Prostate gland (tissue), 2 donors: ENCODE results near the gene TEX35. TPM values are rescaled to one million over a fixed set of nuclear protein-coding genes. Genes with fewer than 3 reads are reported as not detected.

Source experiments
- DNase-seq: peaks from one replicate; pipeline ENCODE4 v3.0.0-alpha.2; 2019; ENCODE audit warnings: low spot score
- H3K27ac ChIP-seq, 2 donors: fragments of 200-600 bp; sonication (generic); 2 replicates each; pipeline ENCODE4 v1.5.1; 2017 to 2019
- H3K27me3 ChIP-seq: fragments of 200-600 bp; sonication (generic); replicated peaks from 2 replicates; pipeline ENCODE4 v1.5.1; 2019; ENCODE audit not compliant: insufficient read depth
- H3K36me3 ChIP-seq, 2 donors: fragments of 200-600 bp; sonication (generic); 1 replicate in 1 of 2; 2 replicates in 1 of 2; pipeline versions ENCODE4 v1.5.1 to v1.8.1; 2017 to 2019
- H3K4me1 ChIP-seq: fragments of 200-600 bp; sonication (generic); replicated peaks from 2 replicates; pipeline ENCODE4 v1.5.1; 2019
- H3K4me3 ChIP-seq, 2 donors: fragments of 200-600 bp; sonication (generic); 2 replicates each; pipeline ENCODE4 v1.5.1; 2017 to 2019
- H3K9me3 ChIP-seq: fragments of 200-600 bp; sonication (generic); 2 replicates; pipeline ENCODE4 v1.5.1; 2017
- CTCF ChIP-seq, 4 experiments: fragments of 200-600 bp in 2 of 4; fragments of 450-650 bp in 2 of 4; sonication (generic) in 2 of 4; IDR thresholded peaks; 1 replicate in 3 of 4; 2 replicates in 1 of 4; pipeline ENCODE4 v1.5.1; 2016 to 2019; ENCODE audit warnings: antibody characterized with exemption in 4 of 4, mild to moderate bottlenecking in 2 of 4, moderate library complexity in 2 of 4
- POLR2A ChIP-seq: fragments of 450-650 bp; IDR thresholded peaks from one replicate; pipeline ENCODE4 v1.6.1; 2016; ENCODE audit warnings: antibody characterized with exemption, mild to moderate bottlenecking
- POLR2AphosphoS5 ChIP-seq: sonication (generic); formaldehyde crosslinking; IDR thresholded peaks from one replicate; pipeline ENCODE4 v1.6.1; 2017; ENCODE audit warnings: antibody characterized with exemption
- WGBS: methylation state at CpG from one replicate; pipeline ENCODE4 v1.1.5; 2018; 5-methylcytosine and 5-hydroxymethylcytosine counted together
- intact Hi-C: fragments of 100-400 bp; cut with DNase I; formaldehyde crosslinking; loops from one replicate; pipeline ENCODE4 v1.14.2; 2022
- total RNA-seq, 2 donors: library from RNA; depleted of rRNA; stranded (reverse); fragments of >200 nt; gene quantifications; one replicate each; pipeline ENCODE4 v1.1.0, GENCODE V29; 2016

Gene TEX35
- total RNA-seq, 2 donors from 2014 or later: 3.0 TPM; not detected in 1

GRCh38 chr1:178534137-178534868, 21.4 kb downstream of the TEX35 start:
- H3K4me3 ChIP-seq: no peak overlapping the region
- H3K4me1 ChIP-seq: no peaks in the 10 kb centered on the region
- H3K36me3 ChIP-seq: no peaks in the 10 kb centered on the region
- no peak overlapping the region for H3K27ac ChIP-seq
- intact Hi-C loops: no loop called here
- no peaks in the 10 kb centered on the region for H3K27me3 ChIP-seq
- no peaks in the 10 kb centered on the region for H3K9me3 ChIP-seq
- 99% methylated on average over 9 of the region's 9 CpGs for WGBS
- no peak for DNase-seq
- TF ChIP-seq POLR2AphosphoS5 (no peak), POLR2A (no peak), CTCF (IDR thresholded peaks at IDR 0.05) (no peak)

DNA sequence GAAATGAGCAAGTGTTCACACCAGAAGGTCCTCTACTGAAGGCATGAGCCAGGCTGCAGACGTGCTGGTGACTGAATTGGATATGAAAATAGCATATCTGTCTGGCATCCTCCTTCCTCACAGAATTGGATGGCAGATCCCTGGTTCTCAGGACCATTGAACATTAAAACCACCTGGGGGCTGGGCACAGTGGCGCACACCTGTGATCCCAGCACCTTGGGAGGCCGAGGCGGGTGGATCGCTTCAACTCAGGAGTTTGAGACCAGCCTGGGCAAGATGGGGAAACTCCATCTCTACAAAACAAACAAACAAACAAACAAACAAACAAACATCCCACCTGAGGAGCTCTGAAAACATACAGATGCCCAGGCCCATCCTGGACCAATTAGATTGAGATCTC, 23.4 kb downstream of the TEX35 start:
- H3K4me3 ChIP-seq: no peak overlapping the region
- no peaks in the 10 kb centered on the region for H3K9me3 ChIP-seq
- H3K4me1 ChIP-seq: no peaks in the 10 kb centered on the region
- no peak for DNase-seq
- intact Hi-C loops: no loop called here
- 93% methylated on average over 5 of the region's 5 CpGs for WGBS
- TF ChIP-seq POLR2AphosphoS5: no peak
- TF ChIP-seq POLR2A: no peak
- no peak for TF ChIP-seq CTCF (IDR thresholded peaks at IDR 0.05)
- no peak overlapping the region for H3K27ac ChIP-seq
- H3K36me3 ChIP-seq: no peaks in the 10 kb centered on the region
- H3K27me3 ChIP-seq: no peaks in the 10 kb centered on the region

GRCh38 chr1:178536844-178537371, 24.0 kb downstream of the TEX35 start:
- Histone ChIP-seq H3K36me3 (no peaks in the 10 kb centered on the region), H3K27me3 (no peaks in the 10 kb centered on the region), H3K4me3 (no peak overlapping the region), H3K27ac (no peak overlapping the region), H3K9me3 (no peaks in the 10 kb centered on the region), H3K4me1 (no peaks in the 10 kb centered on the region)
- TF ChIP-seq POLR2A (no peak), POLR2AphosphoS5 (no peak), CTCF (IDR thresholded peaks at IDR 0.05) (no peak)
- no peak for DNase-seq
- WGBS: 63% methylated on average over 7 of the region's 7 CpGs
- intact Hi-C loops: no loop called here

DNA sequence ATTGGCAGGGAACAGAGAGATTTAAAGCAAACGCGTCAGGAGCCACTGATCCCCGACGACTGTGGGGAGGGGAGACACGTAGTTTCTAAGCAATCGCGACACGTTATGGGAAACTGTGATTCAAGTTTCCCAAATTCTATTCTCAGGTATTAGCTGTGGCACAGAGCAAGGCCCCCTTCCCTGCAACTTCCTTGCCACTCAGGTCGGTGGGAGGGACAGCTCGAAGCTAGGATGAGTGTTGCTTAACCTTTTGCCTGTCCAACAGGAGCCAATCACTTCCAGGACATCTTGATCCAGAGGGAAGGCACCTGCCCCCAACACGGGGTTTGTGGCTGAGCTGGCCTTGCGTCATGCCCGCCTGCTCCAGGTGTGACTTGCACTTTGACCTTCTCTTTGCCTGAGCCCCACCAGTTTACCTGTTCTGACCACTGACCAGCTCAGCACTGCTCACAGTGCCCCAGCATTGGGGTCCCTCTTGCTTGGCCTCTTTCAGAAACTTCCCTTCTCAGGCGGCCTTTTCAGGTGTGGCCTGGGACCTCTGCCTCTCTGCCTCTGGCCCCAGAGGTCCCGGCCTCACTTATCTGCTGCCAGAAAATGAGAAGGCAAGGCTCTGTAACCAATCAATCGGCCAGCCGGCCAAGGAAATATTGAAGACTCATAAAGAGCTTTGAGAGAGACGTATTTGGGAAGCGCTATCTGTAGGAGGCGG, 24.6 kb downstream of the TEX35 start:
- DNase-seq: no peak
- Histone ChIP-seq H3K27ac (no peak overlapping the region), H3K9me3 (no peaks in the 10 kb centered on the region), H3K4me1 (no peaks in the 10 kb centered on the region), H3K36me3 (no peaks in the 10 kb centered on the region), H3K4me3 (no peak overlapping the region), H3K27me3 (no peaks in the 10 kb centered on the region)
- WGBS: 76% methylated on average over 20 of the region's 20 CpGs
- TF ChIP-seq CTCF (IDR thresholded peaks at IDR 0.05) (no peak), POLR2AphosphoS5 (no peak), POLR2A (no peak)
- intact Hi-C loops: no loop called here
